ENCODE data around the gene LTBP2.

Gene LTBP2

DNA sequence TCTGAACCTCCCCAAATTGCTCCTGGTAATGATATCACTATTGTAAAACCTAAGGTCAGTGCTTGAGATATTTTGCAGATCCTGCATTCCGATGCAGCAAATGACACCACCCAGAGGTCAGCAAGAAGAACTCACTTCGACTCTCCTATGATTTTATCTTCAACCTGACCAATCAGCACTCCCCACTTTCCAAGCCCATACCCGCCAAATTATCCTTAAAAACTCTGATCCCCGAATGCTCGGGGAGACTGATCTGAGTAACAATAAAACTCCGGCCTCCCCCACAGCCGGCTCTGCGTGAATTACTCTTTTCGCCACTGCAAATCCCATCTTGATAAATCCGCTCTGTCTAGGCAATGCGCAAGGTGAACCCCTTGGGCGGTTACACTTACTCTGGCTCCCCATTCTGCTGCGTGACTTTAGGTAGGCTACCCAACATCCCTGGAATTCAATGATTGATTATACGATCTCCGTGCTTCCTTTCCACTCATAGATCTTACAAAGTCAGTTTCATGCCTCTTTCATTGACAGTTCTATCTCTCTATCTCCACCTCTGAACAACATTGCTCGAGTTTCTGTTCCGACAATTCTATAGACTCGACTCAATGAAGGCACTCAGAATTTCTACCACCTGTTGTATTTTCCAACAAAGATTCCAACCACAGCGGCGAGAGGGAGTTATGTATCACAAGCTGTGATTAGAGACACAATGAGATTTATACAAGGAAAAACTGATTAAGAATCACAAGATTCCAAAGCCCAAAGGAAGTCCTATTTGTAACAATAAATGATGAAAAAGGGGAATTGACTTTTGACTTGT lies 119.9 kb downstream of the LTBP2 start:
- no peak overlapping the region for H3K9ac ChIP-seq (ENCODE audit: low read length)
- H3K27me3 ChIP-seq (ENCODE audit: control insufficient read depth, insufficient read depth, low read length): no peaks in the 10 kb centered on the region
- peak overlapping the region; percentile 92 for H3K4me3 ChIP-seq (ENCODE audit: low read length)
- H3K4me1 ChIP-seq (ENCODE audit: control insufficient read depth, insufficient read depth, low read length): peaks cover 10% of the 10 kb centered on the region
- H3K36me3 ChIP-seq (ENCODE audit: control insufficient read depth, insufficient read depth, low read length): no peaks in the 10 kb centered on the region
- H3K27ac ChIP-seq (ENCODE audit: low read depth, low read length): no peak overlapping the region

DNA sequence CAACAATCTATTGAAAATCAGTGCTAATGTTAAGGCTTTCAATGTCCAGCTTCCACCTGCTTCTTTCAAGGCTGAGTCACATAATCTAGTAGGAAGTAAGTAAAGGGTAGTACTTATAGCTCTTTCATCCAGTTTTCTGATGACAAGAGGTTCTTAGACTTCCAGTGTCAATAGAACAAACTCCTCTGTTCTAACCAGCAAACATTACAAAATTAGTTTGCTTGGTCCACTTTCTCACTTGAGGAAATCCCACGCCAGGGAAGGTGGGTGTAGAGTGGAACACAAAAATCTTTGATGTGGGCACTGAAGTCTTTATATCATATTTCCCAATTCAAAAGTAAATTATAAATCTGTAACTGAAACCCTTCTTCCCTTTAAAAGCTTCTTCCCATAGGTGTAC lies 121.6 kb downstream of the LTBP2 start:
- Histone ChIP-seq H3K27ac (ENCODE audit: low read depth, low read length) (no peak overlapping the region), H3K4me3 (ENCODE audit: low read length) (no peak overlapping the region), H3K4me1 (ENCODE audit: control insufficient read depth, insufficient read depth, low read length) (peaks cover 10% of the 10 kb centered on the region), H3K27me3 (ENCODE audit: control insufficient read depth, insufficient read depth, low read length) (no peaks in the 10 kb centered on the region), H3K9ac (ENCODE audit: low read length) (no peak overlapping the region), H3K36me3 (ENCODE audit: control insufficient read depth, insufficient read depth, low read length) (peaks cover 4% of the 10 kb centered on the region)

DNA sequence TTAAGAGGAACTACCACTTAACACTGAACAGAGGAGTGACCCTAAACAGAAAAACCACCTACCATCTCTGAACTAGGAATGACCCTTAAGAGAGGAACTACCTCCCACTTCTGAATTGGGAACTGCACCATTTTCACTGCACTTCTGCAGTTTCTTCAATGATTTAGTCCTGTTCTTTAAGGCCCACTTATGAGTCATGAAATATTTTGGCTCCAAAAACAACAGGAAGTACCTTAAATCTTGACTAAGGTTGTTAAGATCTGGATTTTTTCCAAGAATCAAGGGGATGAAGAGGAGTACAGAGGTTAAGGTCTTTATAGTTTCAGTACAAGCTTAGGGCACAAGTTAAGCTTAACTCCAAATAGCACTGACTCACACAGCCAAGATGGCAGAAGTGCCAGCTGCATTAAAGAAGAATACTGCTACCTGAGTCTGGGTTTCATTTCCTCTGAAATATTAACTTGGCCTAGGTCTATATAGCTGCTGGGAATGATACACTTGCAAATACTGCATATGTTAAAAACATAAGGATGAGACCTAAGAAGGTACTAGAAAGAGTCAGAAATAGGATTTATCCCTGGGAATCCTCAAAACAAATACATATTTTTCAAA lies 123.1 kb downstream of the LTBP2 start:
- no peak overlapping the region for H3K9ac ChIP-seq (ENCODE audit: low read length)
- peaks cover 4% of the 10 kb centered on the region for H3K4me1 ChIP-seq (ENCODE audit: control insufficient read depth, insufficient read depth, low read length)
- H3K4me3 ChIP-seq (ENCODE audit: low read length): no peak overlapping the region
- H3K36me3 ChIP-seq (ENCODE audit: control insufficient read depth, insufficient read depth, low read length): peaks cover 4% of the 10 kb centered on the region
- H3K27ac ChIP-seq (ENCODE audit: low read depth, low read length): no peak overlapping the region
- H3K27me3 ChIP-seq (ENCODE audit: control insufficient read depth, insufficient read depth, low read length): no peaks in the 10 kb centered on the region

- Histone ChIP-seq H3K4me1 (ENCODE audit: control insufficient read depth, insufficient read depth, low read length) (no peaks in the 10 kb centered on the region), H3K36me3 (ENCODE audit: control insufficient read depth, insufficient read depth, low read length) (peaks cover 14% of the 10 kb centered on the region), H3K4me3 (ENCODE audit: low read length) (no peak overlapping the region), H3K27me3 (ENCODE audit: control insufficient read depth, insufficient read depth, low read length) (no peaks in the 10 kb centered on the region), H3K27ac (ENCODE audit: low read depth, low read length) (no peak overlapping the region), H3K9ac (ENCODE audit: low read length) (no peak overlapping the region)
Measured at GRCh38 chr14:74486164-74486563, 125.9 kb downstream of the LTBP2 start.

DNA sequence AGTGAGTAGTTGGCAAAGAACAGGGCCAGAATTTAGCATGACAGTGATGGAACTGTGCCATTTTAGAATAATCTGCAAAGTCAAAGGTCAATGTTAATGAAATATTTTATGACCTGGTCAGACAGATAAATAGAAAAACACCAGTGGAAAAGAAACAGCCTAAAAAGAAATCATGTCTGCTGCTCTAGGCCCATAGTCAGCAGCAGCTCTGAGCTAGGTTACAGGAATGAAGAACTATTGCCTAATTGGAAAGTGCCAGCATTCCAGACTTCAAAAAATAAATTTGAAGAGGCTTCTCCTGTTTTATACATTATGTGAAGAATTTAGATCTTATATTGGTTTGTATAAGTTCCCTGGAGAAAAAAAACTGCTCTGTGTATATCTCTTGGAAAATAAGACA lies 128.7 kb downstream of the LTBP2 start:
- Histone ChIP-seq H3K4me3 (ENCODE audit: low read length) (no peak overlapping the region), H3K4me1 (ENCODE audit: control insufficient read depth, insufficient read depth, low read length) (no peaks in the 10 kb centered on the region), H3K27me3 (ENCODE audit: control insufficient read depth, insufficient read depth, low read length) (no peaks in the 10 kb centered on the region), H3K36me3 (ENCODE audit: control insufficient read depth, insufficient read depth, low read length) (peaks cover 22% of the 10 kb centered on the region), H3K27ac (ENCODE audit: low read depth, low read length) (no peak overlapping the region), H3K9ac (ENCODE audit: low read length) (no peak overlapping the region)

- Histone ChIP-seq H3K36me3 (ENCODE audit: control insufficient read depth, insufficient read depth, low read length) (peaks cover 22% of the 10 kb centered on the region), H3K27me3 (ENCODE audit: control insufficient read depth, insufficient read depth, low read length) (no peaks in the 10 kb centered on the region), H3K4me3 (ENCODE audit: low read length) (no peak overlapping the region), H3K27ac (ENCODE audit: low read depth, low read length) (no peak overlapping the region), H3K9ac (ENCODE audit: low read length) (no peak overlapping the region), H3K4me1 (ENCODE audit: control insufficient read depth, insufficient read depth, low read length) (no peaks in the 10 kb centered on the region)
Measured at GRCh38 chr14:74482571-74482970, 129.5 kb downstream of the LTBP2 start.

DNA sequence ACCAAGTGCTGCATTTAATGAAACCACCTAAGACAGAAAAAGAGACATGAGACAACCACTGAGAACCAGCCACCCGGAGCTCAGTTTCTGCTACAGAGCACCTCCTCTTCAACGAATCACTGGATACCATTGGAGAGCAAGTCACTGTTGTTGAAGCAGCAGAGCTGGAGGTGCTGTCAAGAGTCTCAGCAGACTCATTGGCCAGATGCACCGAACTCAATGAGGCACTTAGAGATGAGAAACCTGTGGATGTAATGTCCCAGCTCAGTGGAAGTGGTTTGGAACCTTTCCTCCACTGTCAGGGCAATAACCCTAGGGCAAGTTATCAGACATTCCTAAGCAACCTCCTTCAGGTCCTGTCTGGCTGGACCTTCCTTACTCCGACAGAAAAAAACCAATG lies 132.0 kb downstream of the LTBP2 start:
- Histone ChIP-seq H3K4me3 (ENCODE audit: low read length) (no peak overlapping the region), H3K36me3 (ENCODE audit: control insufficient read depth, insufficient read depth, low read length) (peaks cover 18% of the 10 kb centered on the region), H3K27ac (ENCODE audit: low read depth, low read length) (no peak overlapping the region), H3K4me1 (ENCODE audit: control insufficient read depth, insufficient read depth, low read length) (no peaks in the 10 kb centered on the region), H3K27me3 (ENCODE audit: control insufficient read depth, insufficient read depth, low read length) (no peaks in the 10 kb centered on the region), H3K9ac (ENCODE audit: low read length) (no peak overlapping the region)

DNA sequence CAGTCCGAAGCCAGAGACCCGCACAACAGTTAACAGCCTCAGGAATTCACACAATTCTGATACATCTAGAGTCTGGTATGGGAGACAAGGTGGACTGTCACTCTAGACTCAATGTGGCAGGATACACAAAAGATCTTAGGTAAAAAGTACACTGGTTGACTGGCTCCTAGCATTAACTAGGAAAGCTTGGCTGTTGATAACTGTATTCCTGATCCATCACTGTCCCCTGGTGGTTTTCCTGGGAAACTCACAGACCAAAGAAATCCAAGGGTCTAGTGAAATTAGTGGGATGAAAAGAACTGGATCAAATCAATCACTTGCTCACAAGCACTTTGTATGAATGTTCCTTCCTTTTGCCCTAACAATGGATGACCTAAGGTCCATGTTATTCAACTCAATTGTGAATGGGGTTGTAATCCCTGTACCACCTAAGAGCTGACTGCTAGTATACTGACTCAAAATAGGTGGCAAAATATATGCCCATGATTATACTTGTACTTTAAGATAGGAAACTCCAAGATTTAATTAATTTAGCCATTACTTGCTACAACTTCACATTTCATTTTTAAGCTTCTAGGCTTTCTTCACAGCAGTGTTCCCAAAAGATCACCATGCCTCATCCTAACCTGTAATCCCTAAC lies 132.9 kb downstream of the LTBP2 start:
- no peaks in the 10 kb centered on the region for H3K4me1 ChIP-seq (ENCODE audit: control insufficient read depth, insufficient read depth, low read length)
- H3K27me3 ChIP-seq (ENCODE audit: control insufficient read depth, insufficient read depth, low read length): no peaks in the 10 kb centered on the region
- H3K9ac ChIP-seq (ENCODE audit: low read length): no peak overlapping the region
- no peak overlapping the region for H3K4me3 ChIP-seq (ENCODE audit: low read length)
- no peak overlapping the region for H3K27ac ChIP-seq (ENCODE audit: low read depth, low read length)
- H3K36me3 ChIP-seq (ENCODE audit: control insufficient read depth, insufficient read depth, low read length): peaks cover 23% of the 10 kb centered on the region

DNA sequence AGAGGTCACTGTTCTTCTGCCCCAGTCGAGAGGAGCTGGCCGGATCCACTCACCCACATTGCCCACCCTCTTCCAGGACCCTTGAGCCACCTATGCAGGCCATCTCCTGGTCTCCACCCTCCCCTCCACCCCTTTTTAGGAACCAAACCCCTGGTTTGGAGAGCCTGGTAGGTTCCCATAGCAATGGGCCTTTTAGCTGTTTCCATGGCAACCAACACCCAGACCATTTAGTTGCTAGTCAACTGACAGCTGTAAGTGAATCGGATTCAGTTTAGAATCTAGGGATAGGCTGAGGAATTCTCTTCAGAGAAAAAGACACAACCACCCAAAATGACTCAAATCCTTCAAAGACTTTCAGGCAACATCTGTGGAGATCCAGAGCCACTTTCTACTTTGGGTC lies 135.4 kb downstream of the LTBP2 start:
- Histone ChIP-seq H3K27ac (ENCODE audit: low read depth, low read length) (no peak overlapping the region), H3K36me3 (ENCODE audit: control insufficient read depth, insufficient read depth, low read length) (peaks cover 15% of the 10 kb centered on the region)

DNA sequence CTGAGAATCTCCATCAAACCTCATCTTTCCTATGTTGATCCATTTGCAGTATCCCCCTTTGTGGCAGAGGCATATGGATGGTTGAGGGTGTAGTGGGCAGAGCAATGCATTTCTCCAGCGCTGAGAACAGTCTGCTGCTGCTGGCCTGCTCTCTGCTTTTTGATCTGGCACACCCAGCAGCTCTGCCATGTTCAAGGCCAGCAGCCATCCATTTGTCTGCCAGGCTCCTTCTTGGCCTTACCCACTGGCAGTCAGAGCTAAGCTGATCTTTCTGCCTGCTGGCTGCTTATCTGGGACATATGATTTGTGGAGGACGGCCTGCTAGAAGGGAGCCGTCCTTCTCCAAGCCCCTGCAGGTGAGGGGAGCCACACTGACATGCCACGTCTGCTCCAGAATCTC lies 135.9 kb downstream of the LTBP2 start:
- Histone ChIP-seq H3K27me3 (ENCODE audit: control insufficient read depth, insufficient read depth, low read length) (no peaks in the 10 kb centered on the region), H3K9ac (ENCODE audit: low read length) (no peak overlapping the region), H3K4me1 (ENCODE audit: control insufficient read depth, insufficient read depth, low read length) (no peaks in the 10 kb centered on the region), H3K36me3 (ENCODE audit: control insufficient read depth, insufficient read depth, low read length) (peaks cover 14% of the 10 kb centered on the region), H3K4me3 (ENCODE audit: low read length) (no peak overlapping the region), H3K27ac (ENCODE audit: low read depth, low read length) (no peak overlapping the region)

More for the DNA sequence above, 135.4 kb downstream of the LTBP2 start:
- Histone ChIP-seq H3K27me3 (ENCODE audit: control insufficient read depth, insufficient read depth, low read length) (no peaks in the 10 kb centered on the region), H3K9ac (ENCODE audit: low read length) (no peak overlapping the region), H3K4me3 (ENCODE audit: low read length) (no peak overlapping the region), H3K4me1 (ENCODE audit: control insufficient read depth, insufficient read depth, low read length) (no peaks in the 10 kb centered on the region)

DNA sequence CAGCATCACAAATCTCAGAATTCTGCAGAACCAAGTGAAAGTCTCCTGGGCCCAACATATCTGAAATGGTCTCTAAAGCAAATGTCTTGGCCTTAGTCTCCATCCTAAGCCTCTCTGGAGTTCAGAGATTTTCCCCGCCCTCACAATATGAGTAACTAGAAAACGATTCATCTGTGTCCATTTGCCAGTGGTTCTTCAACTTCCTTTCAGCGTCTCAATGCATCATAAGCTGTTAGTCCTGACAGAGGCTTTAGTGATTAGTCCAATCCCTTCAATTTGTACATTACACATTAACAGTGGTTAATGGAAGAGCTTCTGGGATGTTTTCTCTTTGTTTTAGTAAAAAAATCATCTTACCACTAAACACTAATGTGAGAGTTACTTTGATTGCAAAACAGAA lies 136.4 kb downstream of the LTBP2 start:
- Histone ChIP-seq H3K4me1 (ENCODE audit: control insufficient read depth, insufficient read depth, low read length) (no peaks in the 10 kb centered on the region), H3K27me3 (ENCODE audit: control insufficient read depth, insufficient read depth, low read length) (no peaks in the 10 kb centered on the region), H3K27ac (ENCODE audit: low read depth, low read length) (no peak overlapping the region), H3K4me3 (ENCODE audit: low read length) (no peak overlapping the region), H3K9ac (ENCODE audit: low read length) (no peak overlapping the region), H3K36me3 (ENCODE audit: control insufficient read depth, insufficient read depth, low read length) (peaks cover 14% of the 10 kb centered on the region)

GRCh38 chr14:74474376-74474775 lies 137.7 kb downstream of the LTBP2 start:
- Histone ChIP-seq H3K4me1 (ENCODE audit: control insufficient read depth, insufficient read depth, low read length) (no peaks in the 10 kb centered on the region), H3K27ac (ENCODE audit: low read depth, low read length) (no peak overlapping the region), H3K27me3 (ENCODE audit: control insufficient read depth, insufficient read depth, low read length) (no peaks in the 10 kb centered on the region), H3K4me3 (ENCODE audit: low read length) (no peak overlapping the region), H3K9ac (ENCODE audit: low read length) (no peak overlapping the region), H3K36me3 (ENCODE audit: control insufficient read depth, insufficient read depth, low read length) (peaks cover 6% of the 10 kb centered on the region)

Data from rectal smooth muscle tissue (tissue), 1 donor.